Endothelial cell of umbilical vein (primary cell): ENCODE data around the gene FBXL13. TPM values are rescaled to one million over a fixed set of nuclear protein-coding genes. Genes with fewer than 3 reads are reported as not detected.
"Not testable (repeated sequence)": the region's sequence is repeated elsewhere in the genome, so short reads cannot be mapped to it uniquely, and the experiment has no call there.

Source experiments
- BruUV-seq: library from RNA; stranded (reverse); fragments of 400-500 nt; replicated peaks from 2 replicates; lab custom pipeline; 2021; lab: Mats Ljungman, UMichigan
- CTCF ChIA-PET: fragments of 300-600, 350-600 bp; sonication (Branson Sonifier 250); formaldehyde crosslinking; loops from one replicate; lab custom pipeline; 2021; ENCODE audit warnings: antibody characterized with exemption, inconsistent platforms; lab: Charles Lee
- POLR2A ChIA-PET: fragments of 300-600, 350-600 bp; sonication (Branson Sonifier 250); formaldehyde crosslinking; loops from one replicate; lab custom pipeline; 2021; ENCODE audit warnings: antibody characterized with exemption, inconsistent platforms; lab: Charles Lee
- DNase-seq: peaks from one replicate; pipeline ENCODE4 v3.0.0-alpha.2; 2011; ENCODE audit warnings: low read depth, low spot score
- FAIRE-seq: peaks from 2 replicates; lab custom pipeline; 2011; peaks lifted over from hg19 to GRCh38; lab: Jason Lieb, UNC
- H2AFZ ChIP-seq: 2 replicates; pipeline ENCODE4 v1.6.0; 2012; ENCODE audit warnings: low read depth, low read length, control low read depth, inconsistent platforms
- H3K27ac ChIP-seq: 2 replicates; pipeline ENCODE4 v1.5.1; 2011; ENCODE audit warnings: low read depth, mild to moderate bottlenecking, control low read depth, low read length, moderate library complexity; ENCODE audit not compliant: insufficient read depth
- H3K27me3 ChIP-seq, 2 experiments: 2 replicates each; pipeline versions ENCODE4 v1.6.0 to v1.6.1; 2011; ENCODE audit warnings: low read length in 2 of 2, mixed read lengths in 1 of 2; ENCODE audit not compliant: control insufficient read depth in 2 of 2, insufficient read depth in 2 of 2
- H3K36me3 ChIP-seq, 2 experiments: 2 replicates in 1 of 2; 3 replicates in 1 of 2; pipeline ENCODE4 v1.5.1; 2011; ENCODE audit warnings: low read length in 2 of 2, mild to moderate bottlenecking in 1 of 2, moderate library complexity in 1 of 2; ENCODE audit not compliant: control insufficient read depth in 2 of 2, insufficient read depth in 2 of 2; ENCODE audit errors: extremely low read depth in 1 of 2
- H3K4me1 ChIP-seq: 3 replicates; pipeline ENCODE4 v1.5.1; 2011; ENCODE audit warnings: mild to moderate bottlenecking, low read length; ENCODE audit not compliant: control insufficient read depth, insufficient read depth; ENCODE audit errors: extremely low read depth
- H3K4me2 ChIP-seq: 2 replicates; pipeline ENCODE4 v1.6.1; 2011; ENCODE audit warnings: low read length, control low read depth, mixed read lengths; ENCODE audit not compliant: insufficient read depth
- H3K4me3 ChIP-seq, 3 experiments: fragments of 200-600 bp in 1 of 3; sonication (generic), shearing (Covaris generic) in 1 of 3; replicated peaks in 1 of 3; 2 replicates each; pipeline ENCODE4 v1.5.1; 2011 to 2016; ENCODE audit warnings: control low read depth in 3 of 3, low read length in 3 of 3, mild to moderate bottlenecking in 2 of 3, inconsistent platforms in 1 of 3, low read depth in 1 of 3, moderate library complexity in 1 of 3; ENCODE audit not compliant: insufficient read depth in 1 of 3
- H3K79me2 ChIP-seq: 2 replicates; pipeline ENCODE4 v1.6.0; 2012; ENCODE audit warnings: low read length, inconsistent platforms; ENCODE audit not compliant: control insufficient read depth, insufficient read depth
- H3K9ac ChIP-seq: replicated peaks from 2 replicates; pipeline ENCODE3; 2011; ENCODE audit warnings: low read length, control low read depth; ENCODE audit not compliant: insufficient read depth; ENCODE audit errors: extremely low read depth
- H3K9me1 ChIP-seq: replicated peaks from 3 replicates; pipeline ENCODE4 v1.6.0; 2011; ENCODE audit warnings: mild to moderate bottlenecking, low read length; ENCODE audit not compliant: control insufficient read depth, insufficient read depth; ENCODE audit errors: extremely low read depth
- H3K9me3 ChIP-seq: replicated peaks from 2 replicates; pipeline ENCODE4 v1.5.1; 2012; ENCODE audit warnings: low read length, inconsistent platforms; ENCODE audit not compliant: control insufficient read depth, insufficient read depth
- H4K20me1 ChIP-seq: replicated peaks from 2 replicates; pipeline ENCODE3; 2011; ENCODE audit warnings: mild to moderate bottlenecking, low read length; ENCODE audit not compliant: control insufficient read depth, insufficient read depth; ENCODE audit errors: extremely low read depth
- EZH2 ChIP-seq: IDR thresholded peaks from 2 replicates; pipeline ENCODE4 v1.6.1; 2012; ENCODE audit warnings: borderline replicate concordance, low read depth, mild to moderate bottlenecking, moderate library complexity, low read length, inconsistent platforms; ENCODE audit not compliant: severe bottlenecking
- GATA2 ChIP-seq: IDR thresholded peaks from 2 replicates; pipeline ENCODE4 v1.7.0; 2011; ENCODE audit warnings: low read depth, mild to moderate bottlenecking, moderate library complexity, mixed read lengths, low read length; ENCODE audit not compliant: insufficient read length, insufficient read depth
- MAX ChIP-seq: IDR thresholded peaks from 2 replicates; pipeline ENCODE4 v1.6.1; 2011; ENCODE audit not compliant: insufficient read depth, insufficient read length
- MYC ChIP-seq: IDR thresholded peaks from one replicate; pipeline ENCODE4 v1.6.1; 2011; ENCODE audit warnings: mild to moderate bottlenecking, low read depth, low read length
- POLR2A ChIP-seq: IDR thresholded peaks from 2 replicates; pipeline ENCODE4 v1.6.1; 2012; ENCODE audit warnings: low read depth, mild to moderate bottlenecking, control low read depth, low read length
- POLR2AphosphoS5 ChIP-seq: IDR thresholded peaks from 2 replicates; pipeline ENCODE4 v1.6.1; 2012; ENCODE audit warnings: low read depth, mild to moderate bottlenecking, control low read depth, low read length, moderate library complexity; ENCODE audit not compliant: insufficient read depth
- dilution Hi-C: fragments of 300-500 bp; cut with MboI; formaldehyde crosslinking; loops from one replicate; pipeline ENCODE4 v1.15.0; 2019; ENCODE audit warnings: low sequenced_read_pairs; ENCODE audit not compliant: extremely low pct_ligation_motif_present
- intact Hi-C: fragments of 100-400 bp; cut with micrococcal nuclease; formaldehyde crosslinking; loops from one replicate; pipeline ENCODE4 v1.10.0; 2022
- polyA plus RNA-seq, 4 experiments: library from polyadenylated mRNA; depleted of rRNA in 3 of 4; stranded (reverse) in 3 of 4; unstranded in 1 of 4; fragments of >200 nt; gene quantifications; 2 replicates each; pipeline versions ENCODE4 v1.2.1 to v1.2.3, GENCODE V29; 2011 to 2012; ENCODE audit warnings: missing spikeins in 1 of 4
- total RNA-seq: library from RNA; stranded (reverse); gene quantifications from 2 replicates; pipeline ENCODE4 v1.2.3, GENCODE V29; 2021

Gene FBXL13
- total and polyA plus RNA-seq, 2 donors (not counting 3 experiments of a cell fraction or from before 2014, with no cell fraction given): 3.9 to 4.6 TPM

GRCh38 chr7:103106703-103107070, 32.1 kb upstream of the FBXL13 start:
- BruUV-seq, H3K9me1 ChIP-seq, intact Hi-C loops, FAIRE-seq, H3K27me3 ChIP-seq, H3K79me2 ChIP-seq, H3K4me1 ChIP-seq, DNase-seq, H3K36me3 ChIP-seq, POLR2A ChIA-PET, H3K4me3 ChIP-seq, H4K20me1 ChIP-seq, H3K4me2 ChIP-seq, H3K27ac ChIP-seq, H3K9ac ChIP-seq, dilution Hi-C loops, H2AFZ ChIP-seq, H3K9me3 ChIP-seq: not testable (repeated sequence)
- CTCF ChIA-PET: interaction anchor here (1.5 kb wide), 1 partner anchor 32 kb away, joined by 3 read pairs; the partner anchor contains the start of genes ARMC10 and FBXL13

GRCh38 chr7:103106005-103106702, 31.6 kb upstream of the FBXL13 start:
- no peak overlapping the region for H3K4me3 ChIP-seq
- POLR2A ChIA-PET: no interaction called here

More at GRCh38 chr7:103106005-103106702, 31.6 kb upstream of the FBXL13 start:
- Histone ChIP-seq H3K79me2 (no peaks in the 10 kb centered on the region), H3K9ac (no peak overlapping the region), H3K27me3 (no peaks in the 10 kb centered on the region), H3K4me2 (no peak overlapping the region), H3K9me3 (no peaks in the 10 kb centered on the region), H3K36me3 (no peaks in the 10 kb centered on the region), H3K4me1 (no peaks in the 10 kb centered on the region), H4K20me1 (no peaks in the 10 kb centered on the region), H2AFZ (no peak overlapping the region), H3K27ac (no peak overlapping the region), H3K9me1 (no peaks in the 10 kb centered on the region)
- intact Hi-C loops: no loop called here
- dilution Hi-C loops: no loop called here
- FAIRE-seq (no peak), DNase-seq (no peak)
- TF ChIP-seq POLR2AphosphoS5 (no peak), MAX (no peak), POLR2A (no peak), GATA2 (no peak), MYC (no peak), EZH2 (no peak)
- CTCF ChIA-PET: interaction anchor here (1.5 kb wide), 1 partner anchor 32 kb away, joined by 3 read pairs; the partner anchor contains the start of genes ARMC10 and FBXL13
- BruUV-seq: no TSS peak
